Measurements from ENCODE around the gene ENOSF1. TPM values are rescaled to one million over a fixed set of nuclear protein-coding genes. Genes with fewer than 3 reads are reported as not detected.
"Not testable (repeated sequence)": the region's sequence is repeated elsewhere in the genome, so short reads cannot be mapped to it uniquely, and the experiment has no call there.

ENOSF1 gene
- total RNA-seq (10 to 100 TPM; 24.8 to 48.3 TPM), polyA plus RNA-seq (ENCODE audit: insufficient read length in 2 of 2) (10 to 100 TPM; 42.0 to 63.6 TPM)
- long read RNA-seq, donor 1, full-length matches to known transcripts = 9 of 63 reads
- long read RNA-seq, donor 1, partial matches to known transcripts = 11 of 63 reads
- long read RNA-seq, donor 1, other reads (novel, unspliced or antisense) = 43 of 63 reads
- long read RNA-seq, donor 2 = 0 reads
- long read RNA-seq, donor 3 = 0 reads
- long read RNA-seq, donor 4, transcript ENOSF1-212 (2 exons, 619 nt) = minor isoform, 5 of 15 reads
- long read RNA-seq, donor 4, transcript ENOSF1-214 (7 exons, 1,096 nt) = major isoform, 7 of 15 reads
- long read RNA-seq, donor 4, partial matches to known transcripts = 0 of 15 reads
- long read RNA-seq, donor 4, other reads (novel, unspliced or antisense) = 0 of 15 reads

GRCh38 chr18:712401-713134, at the start of gene ENOSF1:
TSS of gene ENOSF1 (minus strand) at chr18:712630. CDS start at chr18:712587, 43 bp downstream.
- Histone ChIP-seq H3K4me1 (ENCODE audit: control insufficient read depth, insufficient read depth, low read length) (peaks cover 9% of the 10 kb centered on the region), H3K4me3 (ENCODE audit: low read depth, low read length) (peak within 1 kb of the TSS; percentile 74), H3K9me3 (ENCODE audit: control insufficient read depth, insufficient read depth, low read length) (no peaks in the 10 kb centered on the region), H3K36me3 (ENCODE audit: control insufficient read depth, insufficient read depth, low read length) (no peaks in the 10 kb centered on the region), H3K27ac (ENCODE audit: low read depth, low read length) (peak within 1 kb of the TSS; percentile 64), H3K27me3 (ENCODE audit: control insufficient read depth, insufficient read depth, low read length) (no peaks in the 10 kb centered on the region)
- 4% methylated on average over 85 of the region's 91 CpGs for WGBS (ENCODE audit: insufficient coverage)
- peak in 3 of 6 donors; percentile 18 to 79 (median 54) for DNase-seq (ENCODE audit: low read depth in 4 of 6, low spot score in 6 of 6)

- 100% methylated on average over 1 of the region's 4 CpGs for WGBS (ENCODE audit: insufficient coverage)
Measured at GRCh38 chr18:759864-760263, 47.4 kb upstream of the ENOSF1 start.

GRCh38 chr18:755506-755905, 43.1 kb upstream of the ENOSF1 start:
- no peak overlapping the region for H3K27ac ChIP-seq (ENCODE audit: low read depth, low read length)
- H3K4me1 ChIP-seq (ENCODE audit: control insufficient read depth, insufficient read depth, low read length) = no peaks in the 10 kb centered on the region
- no peak overlapping the region for H3K4me3 ChIP-seq (ENCODE audit: low read depth, low read length)
- no peaks in the 10 kb centered on the region for H3K9me3 ChIP-seq (ENCODE audit: control insufficient read depth, insufficient read depth, low read length)
- WGBS (ENCODE audit: insufficient coverage) = 100% methylated on average over 1 of the region's 2 CpGs
- H3K27me3 ChIP-seq (ENCODE audit: control insufficient read depth, insufficient read depth, low read length) = no peaks in the 10 kb centered on the region
- H3K36me3 ChIP-seq (ENCODE audit: control insufficient read depth, insufficient read depth, low read length) = peaks cover 2% of the 10 kb centered on the region
- no peak for DNase-seq (ENCODE audit: low read depth in 4 of 6, low spot score in 6 of 6)

More at GRCh38 chr18:759864-760263, 47.4 kb upstream of the ENOSF1 start:
- H3K27ac ChIP-seq (ENCODE audit: low read depth, low read length); H3K4me3 ChIP-seq (ENCODE audit: low read depth, low read length); DNase-seq (ENCODE audit: low read depth in 4 of 6, low spot score in 6 of 6); H3K9me3 ChIP-seq (ENCODE audit: control insufficient read depth, insufficient read depth, low read length); H3K36me3 ChIP-seq (ENCODE audit: control insufficient read depth, insufficient read depth, low read length); H3K27me3 ChIP-seq (ENCODE audit: control insufficient read depth, insufficient read depth, low read length); H3K4me1 ChIP-seq (ENCODE audit: control insufficient read depth, insufficient read depth, low read length): not testable (repeated sequence)

- H3K4me1 ChIP-seq (ENCODE audit: control insufficient read depth, insufficient read depth, low read length) = no peaks in the 10 kb centered on the region
- H3K4me3 ChIP-seq (ENCODE audit: low read depth, low read length) = no peak overlapping the region
- no peaks in the 10 kb centered on the region for H3K27me3 ChIP-seq (ENCODE audit: control insufficient read depth, insufficient read depth, low read length)
- H3K36me3 ChIP-seq (ENCODE audit: control insufficient read depth, insufficient read depth, low read length) = peaks cover 2% of the 10 kb centered on the region
- H3K27ac ChIP-seq (ENCODE audit: low read depth, low read length) = no peak overlapping the region
- DNase-seq (ENCODE audit: low read depth in 4 of 6, low spot score in 6 of 6) = no peak
- WGBS (ENCODE audit: insufficient coverage) = 100% methylated on average over 1 of the region's 1 CpG
- H3K9me3 ChIP-seq (ENCODE audit: control insufficient read depth, insufficient read depth, low read length) = no peaks in the 10 kb centered on the region
Measured at GRCh38 chr18:754656-755055, 42.2 kb upstream of the ENOSF1 start.

- H3K27ac ChIP-seq (ENCODE audit: low read depth, low read length) = no peak overlapping the region
- H3K9me3 ChIP-seq (ENCODE audit: control insufficient read depth, insufficient read depth, low read length) = no peaks in the 10 kb centered on the region
- no peaks in the 10 kb centered on the region for H3K27me3 ChIP-seq (ENCODE audit: control insufficient read depth, insufficient read depth, low read length)
- no peak for DNase-seq (ENCODE audit: low read depth in 4 of 6, low spot score in 6 of 6)
- H3K4me3 ChIP-seq (ENCODE audit: low read depth, low read length) = no peak overlapping the region
- peaks cover 5% of the 10 kb centered on the region for H3K36me3 ChIP-seq (ENCODE audit: control insufficient read depth, insufficient read depth, low read length)
- no CpG with 5 or more reads among the region's 1 CpG for WGBS (ENCODE audit: insufficient coverage)
- H3K4me1 ChIP-seq (ENCODE audit: control insufficient read depth, insufficient read depth, low read length) = no peaks in the 10 kb centered on the region
Measured at GRCh38 chr18:750456-750855, 38.0 kb upstream of the ENOSF1 start.

- WGBS (ENCODE audit: insufficient coverage) = no CpG with 5 or more reads among the region's 2 CpGs
- peaks cover 12% of the 10 kb centered on the region for H3K36me3 ChIP-seq (ENCODE audit: control insufficient read depth, insufficient read depth, low read length)
- DNase-seq (ENCODE audit: low read depth in 4 of 6, low spot score in 6 of 6) = peak in 1 of 6 donors; percentile 55
Measured at GRCh38 chr18:744832-745597, 32.6 kb upstream of the ENOSF1 start.

GRCh38 chr18:741931-742512, 29.6 kb upstream of the ENOSF1 start:
- DNase-seq (ENCODE audit: low read depth in 4 of 6, low spot score in 6 of 6) = peak; percentile 2 to 71 (median 12)
- H3K36me3 ChIP-seq (ENCODE audit: control insufficient read depth, insufficient read depth, low read length) = peaks cover 21% of the 10 kb centered on the region

More at GRCh38 chr18:744832-745597, 32.6 kb upstream of the ENOSF1 start:
- H3K27ac ChIP-seq (ENCODE audit: low read depth, low read length) = no peak overlapping the region
- no peaks in the 10 kb centered on the region for H3K4me1 ChIP-seq (ENCODE audit: control insufficient read depth, insufficient read depth, low read length)
- no peaks in the 10 kb centered on the region for H3K9me3 ChIP-seq (ENCODE audit: control insufficient read depth, insufficient read depth, low read length)
- no peaks in the 10 kb centered on the region for H3K27me3 ChIP-seq (ENCODE audit: control insufficient read depth, insufficient read depth, low read length)
- no peak overlapping the region for H3K4me3 ChIP-seq (ENCODE audit: low read depth, low read length)

GRCh38 chr18:732371-732770, 19.9 kb upstream of the ENOSF1 start:
- H3K36me3 ChIP-seq (ENCODE audit: control insufficient read depth, insufficient read depth, low read length) = peaks cover 20% of the 10 kb centered on the region
- no CpG with 5 or more reads among the region's 3 CpGs for WGBS (ENCODE audit: insufficient coverage)

More at GRCh38 chr18:741931-742512, 29.6 kb upstream of the ENOSF1 start:
- Histone ChIP-seq H3K4me1 (ENCODE audit: control insufficient read depth, insufficient read depth, low read length) (no peaks in the 10 kb centered on the region), H3K9me3 (ENCODE audit: control insufficient read depth, insufficient read depth, low read length) (no peaks in the 10 kb centered on the region), H3K27me3 (ENCODE audit: control insufficient read depth, insufficient read depth, low read length) (no peaks in the 10 kb centered on the region), H3K27ac (ENCODE audit: low read depth, low read length) (no peak overlapping the region), H3K4me3 (ENCODE audit: low read depth, low read length) (no peak overlapping the region)

GRCh38 chr18:731185-731584, 18.8 kb upstream of the ENOSF1 start:
- H3K4me1 ChIP-seq (ENCODE audit: control insufficient read depth, insufficient read depth, low read length) = no peaks in the 10 kb centered on the region

More at GRCh38 chr18:732371-732770, 19.9 kb upstream of the ENOSF1 start:
- DNase-seq (ENCODE audit: low read depth in 4 of 6, low spot score in 6 of 6) = no peak
- H3K4me3 ChIP-seq (ENCODE audit: low read depth, low read length) = no peak overlapping the region
- no peaks in the 10 kb centered on the region for H3K4me1 ChIP-seq (ENCODE audit: control insufficient read depth, insufficient read depth, low read length)
- H3K27ac ChIP-seq (ENCODE audit: low read depth, low read length) = no peak overlapping the region
- H3K9me3 ChIP-seq (ENCODE audit: control insufficient read depth, insufficient read depth, low read length) = no peaks in the 10 kb centered on the region
- H3K27me3 ChIP-seq (ENCODE audit: control insufficient read depth, insufficient read depth, low read length) = no peaks in the 10 kb centered on the region

More at GRCh38 chr18:731185-731584, 18.8 kb upstream of the ENOSF1 start:
- no peaks in the 10 kb centered on the region for H3K9me3 ChIP-seq (ENCODE audit: control insufficient read depth, insufficient read depth, low read length)
- H3K4me3 ChIP-seq (ENCODE audit: low read depth, low read length) = no peak overlapping the region
- no peaks in the 10 kb centered on the region for H3K27me3 ChIP-seq (ENCODE audit: control insufficient read depth, insufficient read depth, low read length)
- no peak for DNase-seq (ENCODE audit: low read depth in 4 of 6, low spot score in 6 of 6)
- H3K36me3 ChIP-seq (ENCODE audit: control insufficient read depth, insufficient read depth, low read length) = peaks cover 15% of the 10 kb centered on the region
- H3K27ac ChIP-seq (ENCODE audit: low read depth, low read length) = no peak overlapping the region
